Measurements from ENCODE around the gene ARHGAP45.

ARHGAP45 gene

GRCh38 chr19:1133471-1133929, 66.5 kb downstream of the ARHGAP45 start:
- no peak for DNase-seq

- no peak for DNase-seq
These were observed 67.5 kb downstream of the ARHGAP45 start for GRCh38 chr19:1134431-1134830.

GRCh38 chr19:1135454-1135853, 68.5 kb downstream of the ARHGAP45 start:
- no peak for DNase-seq

- DNase-seq, result peak; percentile 21
These were observed 69.2 kb downstream of the ARHGAP45 start for GRCh38 chr19:1136201-1136600.

All from right kidney (tissue), 1 donor.